DMS53 (cell line): ENCODE measurements around the gene PLOD2.

Experiments
- DNase-seq: peaks from one replicate; lab custom pipeline; 2025; lab: John Stamatoyannopoulos, UW

The PLOD2 gene

GRCh38 chr3:146160964-146161662 is at the start of gene PLOD2:
PLOD2 (minus strand) TSS chr3:146161184; CDS start chr3:146160989, 195 bp downstream.
- peak; percentile 87 for DNase-seq

- no peak for DNase-seq
These were observed 48.4 kb upstream of the PLOD2 start for GRCh38 chr3:146209371-146209770.

- no peak for DNase-seq
These were observed 42.8 kb upstream of the PLOD2 start for GRCh38 chr3:146203776-146204175.

GRCh38 chr3:146200461-146201220 is 39.7 kb upstream of the PLOD2 start:
- no peak for DNase-seq

- no peak for DNase-seq
These were observed 38.8 kb upstream of the PLOD2 start for GRCh38 chr3:146199762-146200161.

- DNase-seq, result no peak
These were observed 35.8 kb upstream of the PLOD2 start for GRCh38 chr3:146196789-146197188.

GRCh38 chr3:146195605-146196004 is 34.6 kb upstream of the PLOD2 start:
- no peak for DNase-seq

- no peak for DNase-seq
These were observed 34.0 kb upstream of the PLOD2 start for GRCh38 chr3:146195030-146195429.

GRCh38 chr3:146191051-146191450 is 30.1 kb upstream of the PLOD2 start:
- DNase-seq, result no peak

GRCh38 chr3:146189519-146190173 is 28.7 kb upstream of the PLOD2 start:
- peak; percentile 76 for DNase-seq

GRCh38 chr3:146187334-146187950 is 26.5 kb upstream of the PLOD2 start:
- peak; percentile 38 for DNase-seq

GRCh38 chr3:146184241-146185015 is 23.4 kb upstream of the PLOD2 start:
- peak; percentile 45 for DNase-seq

GRCh38 chr3:146181216-146181615 is 20.2 kb upstream of the PLOD2 start:
- no peak for DNase-seq

- DNase-seq, result no peak
These were observed 19.4 kb upstream of the PLOD2 start for GRCh38 chr3:146180376-146180775.

- DNase-seq, result no peak
These were observed 17.2 kb upstream of the PLOD2 start for GRCh38 chr3:146178006-146178689.

GRCh38 chr3:146177519-146177918 is 16.5 kb upstream of the PLOD2 start:
- DNase-seq, result no peak

GRCh38 chr3:146177072-146177471 is 16.1 kb upstream of the PLOD2 start:
- no peak for DNase-seq

- DNase-seq, result no peak
These were observed 11.6 kb upstream of the PLOD2 start for GRCh38 chr3:146172586-146172985.

- no peak for DNase-seq
These were observed 9.6 kb upstream of the PLOD2 start for GRCh38 chr3:146170591-146170990.

- no peak for DNase-seq
These were observed 8.9 kb upstream of the PLOD2 start for GRCh38 chr3:146169891-146170290.

GRCh38 chr3:146166826-146167225 is 5.8 kb upstream of the PLOD2 start:
- DNase-seq, result no peak
